Small intestine (tissue), 7 donors: ENCODE results near the gene SRR. TPM values are rescaled to one million over a fixed set of nuclear protein-coding genes. Genes with fewer than 3 reads are reported as not detected.

Experiments used
- DNase-seq, 2 donors: peaks; one replicate each; pipeline versions ENCODE4 v3.0.0 to v3.0.0-alpha.2; 2013
- FAIRE-seq: peaks from 2 replicates; lab custom pipeline; 2012; peaks lifted over from hg19 to GRCh38; lab: Jason Lieb, UNC
- H3K27ac ChIP-seq, 3 donors: one replicate each; pipeline ENCODE4 v1.5.1; 2013; ENCODE audit warnings: low read length in 2 of 3, mild to moderate bottlenecking in 2 of 3, control low read depth in 1 of 3, inconsistent platforms in 1 of 3, low read depth in 1 of 3, moderate library complexity in 1 of 3
- H3K27me3 ChIP-seq, 3 donors: one replicate each; pipeline ENCODE4 v1.6.1; 2013; ENCODE audit warnings: low read length in 3 of 3, inconsistent platforms in 1 of 3; ENCODE audit not compliant: control insufficient read depth in 3 of 3, insufficient read depth in 3 of 3
- H3K36me3 ChIP-seq, 3 donors: one replicate each; pipeline ENCODE4 v1.6.1; 2013; ENCODE audit warnings: low read length in 3 of 3, inconsistent platforms in 1 of 3, low read depth in 1 of 3, mild to moderate bottlenecking in 1 of 3, moderate library complexity in 1 of 3; ENCODE audit not compliant: control insufficient read depth in 3 of 3, insufficient read depth in 2 of 3
- H3K4me1 ChIP-seq, 3 donors: one replicate each; pipeline ENCODE4 v1.6.1; 2013; ENCODE audit warnings: low read length in 2 of 3, inconsistent platforms in 1 of 3, low read depth in 1 of 3, mild to moderate bottlenecking in 1 of 3, moderate library complexity in 1 of 3; ENCODE audit not compliant: control insufficient read depth in 3 of 3, insufficient read depth in 2 of 3
- H3K4me3 ChIP-seq, 3 donors: one replicate each; pipeline ENCODE4 v1.5.1; 2013; ENCODE audit warnings: low read length in 3 of 3, control low read depth in 1 of 3, inconsistent platforms in 1 of 3, low read depth in 1 of 3, mild to moderate bottlenecking in 1 of 3, moderate library complexity in 1 of 3
- H3K9me3 ChIP-seq, 2 donors: one replicate each; pipeline ENCODE4 v1.6.1; 2013; ENCODE audit warnings: low read depth in 1 of 2, low read length in 1 of 2; ENCODE audit not compliant: control insufficient read depth in 2 of 2, insufficient read depth in 1 of 2
- WGBS, 3 donors: extraction: QIAGEN DNeasy Blood & Tissue Kit; methylation state at CpG; one replicate each; pipeline ENCODE4 v1.1.7; 2013; 5-methylcytosine and 5-hydroxymethylcytosine counted together
- polyA plus RNA-seq, 4 donors: library from polyadenylated mRNA; stranded (reverse) in 3 of 4; unstranded in 1 of 4; fragments of 200-250 nt in 3 of 4; fragments of 120-200 nt in 1 of 4; gene quantifications; one replicate each; pipeline versions ENCODE4 v1.2.1 to v1.2.3, GENCODE V29; 2013
- donor health status: healthy with polysubstance abuse.
- donor health status: control.
- donor health status: control.
- donor health status: Bipolar disorder and iron deficiency.
- donor health status: healthy.

Gene SRR
- polyA plus RNA-seq, 4 donors, result 2.2 to 8.3 (median 4.7) TPM

DNA sequence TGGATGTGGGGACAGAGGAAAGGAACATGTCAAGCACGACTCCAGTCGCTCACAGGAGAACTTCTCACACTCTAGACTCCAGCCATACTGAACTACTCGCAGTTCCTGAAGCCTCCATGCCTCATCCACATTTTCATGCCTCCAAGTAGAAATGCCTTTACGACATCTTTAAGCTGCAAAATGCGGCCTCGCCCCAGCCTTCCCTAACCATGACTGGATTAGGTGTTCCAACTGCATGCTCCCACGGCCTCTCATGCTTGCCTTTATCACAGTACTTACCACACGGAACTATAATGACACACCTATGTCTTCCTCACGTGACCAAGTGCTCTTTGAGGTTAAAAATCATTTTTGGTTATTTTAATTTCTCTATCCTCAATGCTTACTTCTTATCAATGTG is 24.0 kb upstream of the SRR start:
- WGBS, 3 donors, result 91 to 94% (median 92%) methylated on average over 9 of the region's 9 CpGs
- H3K9me3 ChIP-seq, result no peaks in the 10 kb centered on the region
- FAIRE-seq (no peak), DNase-seq (no peak)
- no peak overlapping the region for H3K27ac ChIP-seq
- no peak overlapping the region for H3K4me3 ChIP-seq
- H3K4me1 ChIP-seq, result no peaks in the 10 kb centered on the region
- H3K27me3 ChIP-seq, result no peaks in the 10 kb centered on the region
- H3K36me3 ChIP-seq, result peaks cover 9 to 60% (median 16%) of the 10 kb centered on the region in 3 donors

DNA sequence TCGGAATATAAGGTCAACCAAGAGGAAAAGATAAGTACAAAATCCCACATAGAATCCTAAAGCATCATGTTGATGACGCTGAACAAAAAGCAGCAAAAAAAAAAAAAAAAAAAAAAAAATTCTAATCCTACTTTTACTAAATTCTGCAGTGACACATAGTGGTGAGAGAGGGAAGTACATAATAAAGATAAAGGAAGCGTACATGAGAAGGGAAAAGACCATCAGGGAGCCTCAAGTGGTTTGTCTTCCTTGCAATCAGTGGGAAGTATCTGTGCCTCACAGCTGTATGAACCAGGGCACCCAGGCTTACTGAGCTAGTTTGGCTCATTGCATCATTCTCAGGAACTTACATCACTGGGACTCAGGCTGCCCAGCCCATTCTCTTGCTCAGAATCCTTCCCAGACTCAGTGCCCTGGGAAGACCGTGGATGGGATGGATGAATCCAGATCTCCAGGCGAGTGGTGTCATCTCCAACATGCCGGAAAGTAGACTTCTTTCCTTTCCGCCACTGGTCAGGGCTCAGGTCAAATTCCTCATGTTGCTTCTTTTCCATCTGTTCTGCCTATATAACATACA is 21.4 kb upstream of the SRR start:
- WGBS, 3 donors, result 57 to 65% (median 62%) methylated on average over 7 of the region's 7 CpGs
- Histone ChIP-seq H3K4me1 (no peaks in the 10 kb centered on the region), H3K36me3 (peaks cover 9 to 51% (median 19%) of the 10 kb centered on the region in 3 donors), H3K27ac (no peak overlapping the region), H3K4me3 (no peak overlapping the region), H3K9me3 (no peaks in the 10 kb centered on the region), H3K27me3 (no peaks in the 10 kb centered on the region)
- peak; percentile 57 to 65 for DNase-seq
- FAIRE-seq, result peak; percentile 33

GRCh38 chr17:2283302-2283701 is 20.4 kb upstream of the SRR start:
- H3K9me3 ChIP-seq, result no peaks in the 10 kb centered on the region
- DNase-seq (no peak), FAIRE-seq (no peak)
- H3K27ac ChIP-seq, result no peak overlapping the region
- H3K4me1 ChIP-seq, result no peaks in the 10 kb centered on the region
- peaks cover 9 to 52% (median 19%) of the 10 kb centered on the region in 3 donors for H3K36me3 ChIP-seq
- H3K27me3 ChIP-seq, result no peaks in the 10 kb centered on the region
- 80 to 87% (median 85%) methylated on average over 7 of the region's 7 CpGs for WGBS, 3 donors
- no peak overlapping the region for H3K4me3 ChIP-seq

DNA sequence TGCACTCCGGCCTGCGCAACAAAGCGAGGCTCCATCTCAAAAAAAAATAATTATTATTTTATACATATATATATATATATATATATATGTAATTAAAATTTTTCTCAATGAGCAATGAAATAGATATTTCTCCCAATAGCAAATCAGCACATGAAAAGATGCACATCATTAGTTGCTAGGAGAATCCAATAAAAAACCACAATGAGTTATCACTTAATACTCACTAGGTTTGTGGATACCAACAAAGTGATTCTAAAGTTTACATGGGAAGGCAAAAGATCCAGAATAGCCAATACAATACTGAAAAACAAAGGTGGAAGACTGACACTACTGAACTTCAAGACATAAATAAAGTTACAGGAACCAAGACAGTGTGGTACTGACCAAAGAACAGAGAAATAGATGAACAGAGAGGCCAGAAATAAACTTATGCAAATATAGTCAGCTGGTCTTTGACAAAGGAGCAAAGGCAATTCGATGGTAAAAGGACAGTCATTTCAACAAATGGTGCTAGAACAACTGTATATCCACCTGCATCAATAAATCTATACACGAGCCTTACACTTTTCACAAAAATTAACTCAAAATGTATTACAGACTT is 13.8 kb upstream of the SRR start:
- H3K4me1 ChIP-seq, result no peaks in the 10 kb centered on the region
- no peak overlapping the region for H3K4me3 ChIP-seq
- 94 to 95% (median 95%) methylated on average over 5 of the region's 5 CpGs for WGBS, 3 donors
- no peaks in the 10 kb centered on the region for H3K27me3 ChIP-seq
- H3K9me3 ChIP-seq, result no peaks in the 10 kb centered on the region
- peaks cover 7 to 41% (median 19%) of the 10 kb centered on the region in 3 donors for H3K36me3 ChIP-seq
- DNase-seq, result no peak
- no peak for FAIRE-seq
- H3K27ac ChIP-seq, result no peak overlapping the region

- Histone ChIP-seq H3K27ac (no peak overlapping the region), H3K27me3 (no peaks in the 10 kb centered on the region), H3K4me3 (no peak overlapping the region), H3K4me1 (no peaks in the 10 kb centered on the region), H3K36me3 (peaks cover 7 to 42% (median 24%) of the 10 kb centered on the region in 3 donors), H3K9me3 (no peaks in the 10 kb centered on the region)
- 88 to 89% (median 89%) methylated on average over 2 of the region's 2 CpGs for WGBS, 3 donors
- DNase-seq, result no peak
- FAIRE-seq, result no peak
Observed at GRCh38 chr17:2292100-2292499, 11.7 kb upstream of the SRR start.

DNA sequence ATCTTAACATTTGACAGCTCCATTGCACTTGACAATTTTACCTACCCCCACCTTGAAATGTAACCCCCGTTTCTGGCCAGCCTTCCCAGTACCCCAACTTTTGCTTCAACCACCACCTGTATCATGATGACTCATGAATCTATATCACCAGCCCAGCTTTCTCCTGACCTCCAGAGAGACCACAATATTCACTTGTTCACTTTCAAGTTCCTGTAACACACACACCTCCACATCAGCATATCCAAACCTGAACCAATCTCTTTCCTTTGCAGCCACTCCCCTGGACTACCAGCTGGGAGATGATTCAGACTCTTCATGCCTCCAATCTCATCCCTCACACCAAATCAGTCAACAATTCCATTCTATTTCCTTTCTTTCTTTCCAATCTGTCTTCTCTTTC is 8.2 kb upstream of the SRR start:
- no peaks in the 10 kb centered on the region for H3K4me1 ChIP-seq
- H3K9me3 ChIP-seq, result no peaks in the 10 kb centered on the region
- H3K36me3 ChIP-seq, result peaks cover 4 to 42% (median 32%) of the 10 kb centered on the region in 3 donors
- no peaks in the 10 kb centered on the region for H3K27me3 ChIP-seq
- DNase-seq, result no peak
- 66 to 72% (median 70%) methylated on average over 1 of the region's 1 CpG for WGBS, 3 donors
- no peak overlapping the region for H3K27ac ChIP-seq
- FAIRE-seq, result no peak
- H3K4me3 ChIP-seq, result no peak overlapping the region

DNA sequence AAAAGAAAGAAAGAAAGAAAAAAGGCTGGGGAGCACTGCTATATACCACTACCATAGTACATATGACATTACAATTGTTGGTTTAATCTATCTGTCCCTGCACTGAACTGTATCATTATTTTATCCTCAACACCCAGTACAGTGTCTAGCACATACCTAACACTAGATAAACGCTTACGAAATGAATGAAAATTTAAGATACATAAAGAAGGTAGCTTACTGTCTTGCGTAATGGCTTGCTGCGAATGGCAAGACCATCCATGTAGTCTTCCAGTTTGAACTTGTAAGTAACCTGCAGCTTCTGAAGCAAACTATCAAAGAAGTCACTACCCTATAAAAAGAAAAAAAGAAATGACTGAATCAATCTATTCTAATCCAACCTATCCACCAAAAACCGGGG is 6.7 kb upstream of the SRR start:
- Histone ChIP-seq H3K36me3 (peaks cover 0 to 33% (median 29%) of the 10 kb centered on the region in 3 donors), H3K4me3 (no peak overlapping the region), H3K27ac (no peak overlapping the region), H3K9me3 (no peaks in the 10 kb centered on the region), H3K27me3 (no peaks in the 10 kb centered on the region), H3K4me1 (peaks cover 0 to 2% (median 0%) of the 10 kb centered on the region in 3 donors)
- DNase-seq (no peak), FAIRE-seq (no peak)
- 92 to 94% (median 93%) methylated on average over 5 of the region's 5 CpGs for WGBS, 3 donors

- FAIRE-seq, result no peak
- Histone ChIP-seq H3K27me3 (no peaks in the 10 kb centered on the region), H3K27ac (no peak overlapping the region), H3K4me1 (peaks cover 0 to 5% (median 0%) of the 10 kb centered on the region in 3 donors), H3K9me3 (no peaks in the 10 kb centered on the region), H3K36me3 (peaks cover 0 to 29% (median 17%) of the 10 kb centered on the region in 3 donors), H3K4me3 (no peak overlapping the region)
- DNase-seq, result no peak
- 96% methylated on average over 12 of the region's 12 CpGs for WGBS, 3 donors
Observed at GRCh38 chr17:2299136-2299535, 4.6 kb upstream of the SRR start.
